ENCODE results near the gene ANXA4. TPM values are rescaled to one million over a fixed set of nuclear protein-coding genes. Genes with fewer than 3 reads are reported as not detected.

ANXA4 gene
- total and polyA plus RNA-seq, 7 donors = 33.3 to 183 (median 55.8) TPM

DNA sequence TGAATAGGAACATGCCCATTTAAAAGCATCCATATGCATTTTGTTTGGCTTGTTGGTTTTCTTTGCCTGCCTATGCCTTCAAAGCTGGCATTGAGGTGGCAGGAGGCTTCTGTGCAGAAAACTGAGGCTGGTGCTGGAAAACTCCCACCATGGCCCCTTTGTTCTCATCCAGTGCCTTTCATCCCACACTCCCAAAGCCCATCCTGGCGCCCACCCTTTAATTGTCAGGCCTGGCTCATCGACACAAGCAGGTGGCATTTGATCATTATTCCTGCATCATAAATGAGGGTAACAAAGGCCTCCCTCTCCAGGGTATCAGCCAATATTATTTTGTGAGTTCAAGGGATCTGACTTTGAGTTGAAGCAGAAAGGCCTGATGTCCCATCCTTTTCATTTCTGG lies 24.7 kb upstream of the ANXA4 start:
- intact Hi-C loops (cut with DNase I) = no loop called here
- 93 to 95% methylated on average over 2 of the region's 2 CpGs for WGBS, 2 donors
- Histone ChIP-seq H3K4me3 (no peak overlapping the region), H3K4me1 (no peaks in the 10 kb centered on the region), H3K36me3 (no peaks in the 10 kb centered on the region), H3K27me3 (no peaks in the 10 kb centered on the region), H3K27ac (no peak overlapping the region), H3K9me3 (no peaks in the 10 kb centered on the region)
- TF ChIP-seq, protein P1, sequence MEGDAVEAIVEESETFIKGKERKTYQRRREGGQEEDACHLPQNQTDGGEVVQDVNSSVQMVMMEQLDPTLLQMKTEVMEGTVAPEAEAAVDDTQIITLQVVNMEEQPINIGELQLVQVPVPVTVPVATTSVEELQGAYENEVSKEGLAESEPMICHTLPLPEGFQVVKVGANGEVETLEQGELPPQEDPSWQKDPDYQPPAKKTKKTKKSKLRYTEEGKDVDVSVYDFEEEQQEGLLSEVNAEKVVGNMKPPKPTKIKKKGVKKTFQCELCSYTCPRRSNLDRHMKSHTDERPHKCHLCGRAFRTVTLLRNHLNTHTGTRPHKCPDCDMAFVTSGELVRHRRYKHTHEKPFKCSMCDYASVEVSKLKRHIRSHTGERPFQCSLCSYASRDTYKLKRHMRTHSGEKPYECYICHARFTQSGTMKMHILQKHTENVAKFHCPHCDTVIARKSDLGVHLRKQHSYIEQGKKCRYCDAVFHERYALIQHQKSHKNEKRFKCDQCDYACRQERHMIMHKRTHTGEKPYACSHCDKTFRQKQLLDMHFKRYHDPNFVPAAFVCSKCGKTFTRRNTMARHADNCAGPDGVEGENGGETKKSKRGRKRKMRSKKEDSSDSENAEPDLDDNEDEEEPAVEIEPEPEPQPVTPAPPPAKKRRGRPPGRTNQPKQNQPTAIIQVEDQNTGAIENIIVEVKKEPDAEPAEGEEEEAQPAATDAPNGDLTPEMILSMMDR (IDR thresholded peaks at IDR 0.05) = no peak
- TF ChIP-seq EP300 (IDR thresholded peaks at IDR 0.05) (no peak), POLR2AphosphoS5 (IDR thresholded peaks at IDR 0.05) (no peak), POLR2A (IDR thresholded peaks at IDR 0.05) (no peak)
- DNase-seq = no peak

DNA sequence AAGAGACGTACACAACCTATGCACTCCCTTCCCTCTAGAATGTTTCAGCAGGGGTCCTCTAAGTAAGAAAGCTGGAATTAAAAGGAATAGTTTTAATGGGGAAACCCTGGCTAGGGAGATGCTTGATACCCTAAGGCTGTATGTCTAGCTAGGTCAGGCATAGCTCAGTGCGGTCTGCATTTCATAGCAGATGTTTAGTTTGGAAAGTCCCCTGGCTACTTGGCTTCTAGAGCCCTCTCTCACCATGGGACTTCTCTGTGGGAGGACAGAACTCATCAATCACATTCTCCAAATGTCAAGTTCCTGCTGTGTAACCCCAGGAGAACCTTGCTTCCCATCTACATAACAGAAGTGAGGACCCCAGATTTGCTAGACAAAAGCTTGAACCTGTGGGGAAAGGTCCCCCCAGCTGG lies 24.1 kb upstream of the ANXA4 start:
- intact Hi-C loops (cut with DNase I) = no loop called here
- WGBS, 2 donors = 84 to 86% methylated on average over 2 of the region's 2 CpGs
- H3K9me3 ChIP-seq = no peaks in the 10 kb centered on the region
- no peaks in the 10 kb centered on the region for H3K36me3 ChIP-seq
- H3K4me3 ChIP-seq = no peak overlapping the region
- H3K27me3 ChIP-seq = no peaks in the 10 kb centered on the region
- TF ChIP-seq EP300 (IDR thresholded peaks at IDR 0.05) = no peak
- TF ChIP-seq, protein P1 (IDR thresholded peaks at IDR 0.05) = no peak
- TF ChIP-seq POLR2AphosphoS5 (IDR thresholded peaks at IDR 0.05) = no peak
- no peak for TF ChIP-seq POLR2A (IDR thresholded peaks at IDR 0.05)
- DNase-seq = no peak
- no peaks in the 10 kb centered on the region for H3K4me1 ChIP-seq
- H3K27ac ChIP-seq = no peak overlapping the region

DNA sequence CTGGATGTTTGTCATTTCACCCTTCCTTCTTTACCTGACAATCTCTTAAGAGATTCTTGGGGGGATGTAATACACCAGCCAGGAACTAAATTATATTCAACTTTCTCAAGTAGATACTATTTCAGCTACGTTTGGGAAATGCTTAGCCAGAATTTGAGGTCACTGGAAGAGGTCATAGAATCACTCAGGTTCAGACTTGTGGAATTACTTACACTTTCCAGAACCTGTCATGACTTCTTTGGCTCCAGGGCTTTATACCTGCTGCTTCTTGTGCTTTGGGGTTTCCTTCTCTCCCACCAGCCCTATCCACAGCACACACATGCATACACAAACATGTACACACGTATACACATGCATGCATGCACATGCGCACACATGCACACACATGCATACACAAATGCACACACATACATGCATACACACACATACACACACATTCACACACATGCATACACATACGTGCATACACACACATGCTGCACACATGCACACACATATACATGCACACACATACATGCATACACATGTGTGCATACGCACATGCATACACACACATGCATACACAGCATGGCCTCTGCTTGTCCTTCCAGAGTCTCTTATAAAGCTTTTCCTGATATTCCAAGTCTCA lies 23.5 kb upstream of the ANXA4 start:
- intact Hi-C loops (cut with DNase I) = no loop called here
- no peak for DNase-seq
- Histone ChIP-seq H3K4me3 (no peak overlapping the region), H3K27me3 (no peaks in the 10 kb centered on the region), H3K36me3 (no peaks in the 10 kb centered on the region), H3K4me1 (no peaks in the 10 kb centered on the region), H3K9me3 (no peaks in the 10 kb centered on the region), H3K27ac (no peak overlapping the region)
- TF ChIP-seq EP300 (IDR thresholded peaks at IDR 0.05) (no peak), POLR2AphosphoS5 (IDR thresholded peaks at IDR 0.05) (no peak), POLR2A (IDR thresholded peaks at IDR 0.05) (no peak)
- TF ChIP-seq, protein P1 (IDR thresholded peaks at IDR 0.05) = no peak
- 84 to 87% methylated on average over 5 of the region's 5 CpGs for WGBS, 2 donors

DNA sequence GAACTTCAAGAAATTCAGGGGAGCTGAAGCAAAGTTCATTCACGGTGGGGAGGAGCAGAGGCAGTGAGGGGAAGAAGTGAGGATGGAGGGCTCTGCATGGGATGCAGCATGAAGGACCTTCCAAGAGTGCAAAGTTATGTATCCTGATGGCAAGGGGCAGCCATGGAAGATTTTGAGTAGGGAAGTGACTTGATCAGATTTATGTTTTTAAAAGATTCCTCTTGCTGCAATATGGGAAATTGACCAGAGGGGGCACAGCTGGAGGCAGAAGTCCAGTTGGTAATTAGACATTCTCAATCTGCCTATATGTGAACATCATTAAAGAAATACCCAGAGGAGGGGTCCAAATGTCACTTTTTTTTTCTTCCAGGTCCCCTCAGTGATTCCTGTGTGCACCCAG lies 21.5 kb upstream of the ANXA4 start:
- Histone ChIP-seq H3K4me3 (no peak overlapping the region), H3K27ac (no peak overlapping the region), H3K4me1 (peaks cover 0 to 4% (median 2%) of the 10 kb centered on the region in 4 donors), H3K36me3 (no peaks in the 10 kb centered on the region), H3K27me3 (no peaks in the 10 kb centered on the region), H3K9me3 (no peaks in the 10 kb centered on the region)
- DNase-seq = no peak
- 46 to 73% methylated on average over 1 of the region's 1 CpG for WGBS, 2 donors
- intact Hi-C loops (cut with DNase I) = no loop called here
- TF ChIP-seq POLR2AphosphoS5 (IDR thresholded peaks at IDR 0.05) (no peak), POLR2A (IDR thresholded peaks at IDR 0.05) (no peak), EP300 (IDR thresholded peaks at IDR 0.05) (no peak)
- TF ChIP-seq, protein P1 (IDR thresholded peaks at IDR 0.05) = no peak

DNA sequence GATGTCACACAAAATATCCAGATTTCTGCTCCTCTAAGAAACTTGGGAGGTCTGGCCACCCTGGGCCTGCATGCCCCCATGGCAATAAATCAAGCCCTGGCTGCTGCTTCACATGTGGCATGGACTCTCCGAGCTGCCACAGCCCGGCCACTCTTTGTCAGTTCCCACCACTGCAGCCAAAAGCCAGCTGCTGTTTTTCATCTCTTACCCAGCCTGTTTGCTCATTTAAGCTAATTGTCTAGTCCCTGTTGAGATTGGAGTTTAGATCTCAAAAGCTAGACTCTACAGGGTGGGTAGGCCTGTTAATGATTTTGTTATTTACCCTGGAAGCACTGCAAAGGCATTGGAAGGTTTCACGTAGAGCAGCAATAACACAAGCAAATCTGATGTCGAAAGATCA lies 20.9 kb upstream of the ANXA4 start:
- Histone ChIP-seq H3K4me3 (no peak overlapping the region), H3K36me3 (no peaks in the 10 kb centered on the region), H3K27me3 (no peaks in the 10 kb centered on the region), H3K4me1 (peaks cover 0 to 4% (median 2%) of the 10 kb centered on the region in 4 donors), H3K9me3 (no peaks in the 10 kb centered on the region), H3K27ac (no peak overlapping the region)
- 84 to 85% methylated on average over 4 of the region's 4 CpGs for WGBS, 2 donors
- TF ChIP-seq, protein P1 (IDR thresholded peaks at IDR 0.05) = no peak
- TF ChIP-seq POLR2A (IDR thresholded peaks at IDR 0.05) = no peak
- no peak for TF ChIP-seq EP300 (IDR thresholded peaks at IDR 0.05)
- TF ChIP-seq POLR2AphosphoS5 (IDR thresholded peaks at IDR 0.05) = no peak
- DNase-seq = no peak
- intact Hi-C loops (cut with DNase I) = no loop called here

Data from sigmoid colon (tissue), 7 donors.